Sigmoid colon (tissue), 7 donors: ENCODE data around the gene MCU. TPM values are rescaled to one million over a fixed set of nuclear protein-coding genes. Genes with fewer than 3 reads are reported as not detected.

Source experiments
- DNase-seq: peaks from one replicate; pipeline ENCODE4 v3.0.0-alpha.2; 2019
- H3K27ac ChIP-seq, 4 donors: fragments of 200-600 bp; sonication (generic); one replicate each; pipeline ENCODE4 v1.5.1; 2016 to 2019; ENCODE audit warnings: mild to moderate bottlenecking in 1 of 4
- H3K27me3 ChIP-seq, 3 donors: fragments of 200-600 bp; sonication (generic); one replicate each; pipeline ENCODE4 v1.5.1; 2019; ENCODE audit warnings: mild to moderate bottlenecking in 1 of 3
- H3K36me3 ChIP-seq, 4 donors: fragments of 200-600 bp; sonication (generic); one replicate each; pipeline ENCODE4 v1.5.1; 2016 to 2019
- H3K4me1 ChIP-seq, 4 donors: fragments of 200-600 bp; sonication (generic); one replicate each; pipeline ENCODE4 v1.5.1; 2017 to 2019
- H3K4me3 ChIP-seq, 4 donors: fragments of 200-600 bp; sonication (generic); one replicate each; pipeline ENCODE4 v1.5.1; 2017 to 2019; ENCODE audit warnings: mild to moderate bottlenecking in 2 of 4, moderate library complexity in 1 of 4
- H3K9me3 ChIP-seq, 4 donors: fragments of 200-600 bp in 3 of 4; sonication (generic) in 3 of 4; one replicate each; pipeline versions ENCODE4 v1.5.1 to v1.6.1; 2013 to 2019
- EP300 ChIP-seq, 4 donors: sonication (generic); formaldehyde crosslinking; IDR thresholded peaks; one replicate each; pipeline ENCODE4 v1.6.1; 2017; ENCODE audit warnings: antibody characterized with exemption in 4 of 4
- POLR2A ChIP-seq, 2 donors: fragments of 450-650 bp; IDR thresholded peaks; one replicate each; pipeline ENCODE4 v1.6.1; 2016; ENCODE audit warnings: antibody characterized with exemption in 2 of 2, mild to moderate bottlenecking in 2 of 2, moderate library complexity in 2 of 2
- POLR2AphosphoS5 ChIP-seq, 4 donors: sonication (generic); formaldehyde crosslinking; IDR thresholded peaks; one replicate each; pipeline ENCODE4 v1.6.1; 2017; ENCODE audit warnings: antibody characterized with exemption in 4 of 4
- WGBS, 2 donors: extraction: QIAGEN DNeasy Blood & Tissue Kit; methylation state at CpG; one replicate each; pipeline ENCODE4 v1.1.7; 2013; 5-methylcytosine and 5-hydroxymethylcytosine counted together
- intact Hi-C: fragments of 100-400 bp; cut with DNase I; formaldehyde crosslinking; loops from one replicate; pipeline ENCODE4 v1.15.1; 2023
- polyA plus RNA-seq, 3 donors: library from polyadenylated mRNA; stranded (reverse); fragments of 200-250 nt; gene quantifications; one replicate each; pipeline ENCODE4 v1.2.3, GENCODE V29; 2013
- total RNA-seq, 4 donors: library from RNA; depleted of rRNA; stranded (reverse); fragments of >200 nt; gene quantifications; one replicate each; pipeline ENCODE4 v1.1.0, GENCODE V29; 2016
- TF ChIP-seq, protein P1 (sequence below), 4 experiments: fragments of 450-650 bp in 3 of 4; fragments of 200-600 bp in 1 of 4; IDR thresholded peaks; one replicate each; pipeline ENCODE4 v1.5.1; 2016 to 2019; ENCODE audit warnings: antibody characterized with exemption in 4 of 4, mild to moderate bottlenecking in 3 of 4, moderate library complexity in 2 of 4
- donor health status: healthy with polysubstance abuse.
- donor health status: Bipolar disorder and iron deficiency.
- donor health status: healthy.

Gene MCU
- total and polyA plus RNA-seq, 7 donors: 14.7 to 75.6 (median 19.4) TPM

DNA sequence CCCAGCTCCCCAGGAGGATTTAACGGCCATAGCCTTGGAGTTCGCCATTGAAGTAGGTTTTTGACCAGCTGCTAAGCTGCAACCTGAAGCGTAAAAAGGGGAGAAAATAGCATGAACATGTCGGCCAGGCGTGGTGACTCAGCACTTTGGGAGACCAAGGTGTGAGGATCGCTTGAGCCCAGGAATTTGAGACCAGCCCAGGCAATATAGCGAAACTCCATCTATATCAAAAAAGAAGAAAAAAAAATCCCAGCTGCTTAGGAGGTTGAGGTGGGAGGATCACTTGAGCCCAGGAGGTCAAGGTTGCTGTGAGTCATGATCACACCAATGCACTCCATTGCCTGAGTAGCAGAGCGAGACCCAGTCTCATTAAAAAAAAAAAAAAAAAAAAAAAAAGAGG is 32.2 kb upstream of the MCU start:
- Histone ChIP-seq H3K9me3 (no peaks in the 10 kb centered on the region), H3K27ac (no peak overlapping the region), H3K4me3 (no peak overlapping the region), H3K4me1 (no peaks in the 10 kb centered on the region), H3K27me3 (no peaks in the 10 kb centered on the region), H3K36me3 (no peaks in the 10 kb centered on the region)
- intact Hi-C loops: no loop called here
- TF ChIP-seq, protein P1, sequence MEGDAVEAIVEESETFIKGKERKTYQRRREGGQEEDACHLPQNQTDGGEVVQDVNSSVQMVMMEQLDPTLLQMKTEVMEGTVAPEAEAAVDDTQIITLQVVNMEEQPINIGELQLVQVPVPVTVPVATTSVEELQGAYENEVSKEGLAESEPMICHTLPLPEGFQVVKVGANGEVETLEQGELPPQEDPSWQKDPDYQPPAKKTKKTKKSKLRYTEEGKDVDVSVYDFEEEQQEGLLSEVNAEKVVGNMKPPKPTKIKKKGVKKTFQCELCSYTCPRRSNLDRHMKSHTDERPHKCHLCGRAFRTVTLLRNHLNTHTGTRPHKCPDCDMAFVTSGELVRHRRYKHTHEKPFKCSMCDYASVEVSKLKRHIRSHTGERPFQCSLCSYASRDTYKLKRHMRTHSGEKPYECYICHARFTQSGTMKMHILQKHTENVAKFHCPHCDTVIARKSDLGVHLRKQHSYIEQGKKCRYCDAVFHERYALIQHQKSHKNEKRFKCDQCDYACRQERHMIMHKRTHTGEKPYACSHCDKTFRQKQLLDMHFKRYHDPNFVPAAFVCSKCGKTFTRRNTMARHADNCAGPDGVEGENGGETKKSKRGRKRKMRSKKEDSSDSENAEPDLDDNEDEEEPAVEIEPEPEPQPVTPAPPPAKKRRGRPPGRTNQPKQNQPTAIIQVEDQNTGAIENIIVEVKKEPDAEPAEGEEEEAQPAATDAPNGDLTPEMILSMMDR (IDR thresholded peaks at IDR 0.05): no peak
- TF ChIP-seq POLR2AphosphoS5 (IDR thresholded peaks at IDR 0.05) (no peak), POLR2A (IDR thresholded peaks at IDR 0.05) (no peak), EP300 (IDR thresholded peaks at IDR 0.05) (no peak)
- WGBS, 2 donors: 96 to 97% methylated on average over 8 of the region's 8 CpGs
- no peak for DNase-seq

DNA sequence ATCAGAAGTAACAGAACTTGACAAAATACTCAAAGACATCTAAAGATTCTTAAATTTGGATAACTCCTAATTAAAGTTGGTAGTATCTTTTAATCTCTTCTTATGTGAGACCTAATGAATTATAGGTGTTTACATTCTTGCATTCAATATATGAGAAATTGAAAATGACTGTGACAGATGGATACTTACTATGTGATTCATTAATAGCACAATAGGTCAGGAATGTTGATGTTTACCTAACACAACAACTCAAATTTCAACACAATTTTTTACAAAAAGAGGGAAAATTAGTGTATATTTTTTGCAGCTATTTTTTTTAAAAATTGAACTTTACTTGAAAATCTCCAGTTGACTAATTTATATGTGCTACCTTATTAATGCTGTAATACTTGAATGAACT is 31.7 kb upstream of the MCU start:
- Histone ChIP-seq H3K27ac (no peak overlapping the region), H3K4me3 (no peak overlapping the region), H3K9me3 (no peaks in the 10 kb centered on the region), H3K36me3 (no peaks in the 10 kb centered on the region), H3K4me1 (no peaks in the 10 kb centered on the region), H3K27me3 (no peaks in the 10 kb centered on the region)
- intact Hi-C loops: no loop called here
- no peak for DNase-seq
- TF ChIP-seq POLR2AphosphoS5 (IDR thresholded peaks at IDR 0.05) (no peak), EP300 (IDR thresholded peaks at IDR 0.05) (no peak), POLR2A (IDR thresholded peaks at IDR 0.05) (no peak)
- TF ChIP-seq, protein P1 (IDR thresholded peaks at IDR 0.05): no peak

DNA sequence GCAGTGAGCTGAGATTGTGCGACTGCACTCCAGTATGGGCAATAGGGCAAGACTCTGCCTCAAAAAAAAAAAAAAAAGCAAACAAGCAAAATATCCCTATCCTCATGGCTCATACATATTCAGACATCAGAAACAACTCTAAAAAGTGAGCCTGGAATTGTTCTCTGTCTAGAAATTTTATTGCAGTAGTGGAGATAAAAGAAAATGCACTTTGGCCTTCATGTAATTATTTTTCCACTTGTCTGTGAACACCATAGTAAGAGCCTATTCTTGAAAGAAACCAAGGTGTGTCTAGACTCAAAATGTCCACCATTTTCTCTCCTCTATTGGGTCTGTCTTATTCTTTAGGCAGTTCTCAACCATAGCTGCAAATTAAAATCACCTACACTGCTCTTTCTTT is 30.5 kb upstream of the MCU start:
- no peak overlapping the region for H3K4me3 ChIP-seq
- no peaks in the 10 kb centered on the region for H3K9me3 ChIP-seq
- no peaks in the 10 kb centered on the region for H3K27me3 ChIP-seq
- H3K27ac ChIP-seq: no peak overlapping the region
- intact Hi-C loops: no loop called here
- TF ChIP-seq, protein P1 (IDR thresholded peaks at IDR 0.05): no peak
- TF ChIP-seq POLR2A (IDR thresholded peaks at IDR 0.05) (no peak), EP300 (IDR thresholded peaks at IDR 0.05) (no peak), POLR2AphosphoS5 (IDR thresholded peaks at IDR 0.05) (no peak)
- no peaks in the 10 kb centered on the region for H3K36me3 ChIP-seq
- WGBS, 2 donors: 18 to 79% methylated on average over 1 of the region's 1 CpG
- no peaks in the 10 kb centered on the region for H3K4me1 ChIP-seq
- no peak for DNase-seq

GRCh38 chr10:72663971-72664370 is 28.0 kb upstream of the MCU start:
- intact Hi-C loops: no loop called here
- Histone ChIP-seq H3K9me3 (no peaks in the 10 kb centered on the region), H3K4me1 (no peaks in the 10 kb centered on the region)

GRCh38 chr10:72665925-72666324 is 26.0 kb upstream of the MCU start:
- H3K27ac ChIP-seq: no peak overlapping the region
- no peak for DNase-seq
- intact Hi-C loops: no loop called here
- H3K4me3 ChIP-seq: no peak overlapping the region
- WGBS, 2 donors: 75 to 83% methylated on average over 4 of the region's 4 CpGs
- no peaks in the 10 kb centered on the region for H3K4me1 ChIP-seq
- H3K27me3 ChIP-seq: no peaks in the 10 kb centered on the region
- no peaks in the 10 kb centered on the region for H3K36me3 ChIP-seq
- H3K9me3 ChIP-seq: no peaks in the 10 kb centered on the region
- TF ChIP-seq POLR2A (IDR thresholded peaks at IDR 0.05): no peak
- TF ChIP-seq, protein P1 (IDR thresholded peaks at IDR 0.05): no peak
- TF ChIP-seq POLR2AphosphoS5 (IDR thresholded peaks at IDR 0.05): no peak
- TF ChIP-seq EP300 (IDR thresholded peaks at IDR 0.05): no peak

More at GRCh38 chr10:72663971-72664370, 28.0 kb upstream of the MCU start:
- Histone ChIP-seq H3K36me3 (no peaks in the 10 kb centered on the region), H3K27me3 (no peaks in the 10 kb centered on the region), H3K4me3 (no peak overlapping the region), H3K27ac (no peak overlapping the region)
- DNase-seq: no peak
- TF ChIP-seq, protein P1 (IDR thresholded peaks at IDR 0.05): no peak
- TF ChIP-seq POLR2AphosphoS5 (IDR thresholded peaks at IDR 0.05): no peak
- no peak for TF ChIP-seq POLR2A (IDR thresholded peaks at IDR 0.05)
- TF ChIP-seq EP300 (IDR thresholded peaks at IDR 0.05): no peak
